ENCODE data around the gene PRPF6.

- no peak for TF ChIP-seq CTCF (conservative IDR thresholded peaks at IDR 0.05 in 1 of 2, IDR thresholded peaks at IDR 0.05 in 1 of 2; ENCODE audit: extremely low read depth in 1 of 2, insufficient read depth in 1 of 2, low read depth in 1 of 2, low read length in 2 of 2)
- TF ChIP-seq EZH2 (IDR thresholded peaks at IDR 0.05; ENCODE audit: borderline replicate concordance, low read length), result no peak
Measured at GRCh38 chr20:64067733-64068307, 86.9 kb downstream of the PRPF6 start.

Measured in mammary epithelial cell (primary cell).